Erythroblast (primary cell): Measurements from ENCODE around the gene DPAGT1.

Experiments used
- GATA1 ChIP-seq: IDR thresholded peaks from 2 replicates; pipeline ENCODE4 v1.6.1; 2011; ENCODE audit warnings: low read depth, mild to moderate bottlenecking, control low read depth, low read length, moderate library complexity
- POLR2A ChIP-seq: IDR thresholded peaks from 2 replicates; pipeline ENCODE4 v1.6.1; 2011; ENCODE audit warnings: mild to moderate bottlenecking, low read length

- no peak for TF ChIP-seq POLR2A
- TF ChIP-seq GATA1 = no peak
These were observed 10.8 kb upstream of the DPAGT1 start for GRCh38 chr11:119112314-119113020.
